Left ventricle myocardium superior (tissue), 1 donor: ENCODE measurements around the gene CDC45. TPM values are rescaled to one million over a fixed set of nuclear protein-coding genes. Genes with fewer than 3 reads are reported as not detected.

Experiments
- ATAC-seq: fragments of 200-7000 bp; cut with Tn5 transposase; one replicate; pipeline ENCODE4 v1.9.1; 2020; ENCODE audit warnings: mild to moderate bottlenecking, moderate library complexity
- DNase-seq: peaks from one replicate; pipeline ENCODE4 v3.0.0-alpha.2; 2020
- intact Hi-C: fragments of 100-400 bp; cut with micrococcal nuclease; formaldehyde crosslinking; loops from one replicate; pipeline ENCODE4 v1.11.0; 2022
- total RNA-seq: library from RNA; stranded (reverse); fragmentation: NEBNext Ultra II Directional; extraction: Animal tissue kit (Norgen Biotek cat#: 25700); gene quantifications from one replicate; pipeline ENCODE4 v1.2.1, GENCODE V29; 2021
- donor health status: DM: no; HTN: yes; CAD: no; lungs with severe emphysema.

CDC45 gene
- total RNA-seq, 1 donor from 2014 or later = 0.67 TPM

DNA sequence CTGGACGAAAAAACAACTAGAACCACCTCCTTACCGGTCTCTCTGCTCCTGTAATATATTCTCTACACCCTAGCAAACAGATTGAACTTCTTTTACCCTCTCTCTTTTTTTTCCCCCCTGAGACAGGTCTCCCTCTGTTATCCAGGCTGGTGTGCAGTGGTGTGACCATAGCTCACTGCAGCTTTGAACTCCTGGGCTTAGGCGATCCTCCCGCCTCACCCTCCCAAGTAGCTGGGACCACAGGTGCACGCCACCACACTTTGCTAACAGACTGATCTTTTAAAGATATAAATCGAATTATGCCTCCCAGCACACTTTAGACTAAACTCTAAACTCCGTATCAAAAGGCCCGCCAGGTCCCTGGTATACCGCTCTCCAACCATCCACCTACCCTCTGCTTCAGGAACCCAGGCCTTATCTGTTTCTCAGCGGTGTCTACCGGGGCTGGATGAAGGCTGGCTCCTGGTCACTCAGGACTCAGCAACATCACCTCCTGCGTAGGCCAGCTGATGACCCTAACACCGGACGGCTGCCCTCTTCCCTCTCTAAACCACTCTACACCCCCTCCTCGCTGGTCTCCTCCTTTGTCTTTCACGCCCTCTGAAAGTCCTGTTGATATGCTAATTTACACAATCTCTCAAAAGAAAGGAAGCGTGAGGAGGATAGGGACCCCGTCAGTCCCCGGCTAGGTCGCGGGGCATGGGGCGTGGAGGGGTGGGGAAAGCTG is 33.0 kb upstream of the CDC45 start:
- DNase-seq = no peak
- peak; percentile 2 for ATAC-seq
- intact Hi-C loops = no loop called here

DNA sequence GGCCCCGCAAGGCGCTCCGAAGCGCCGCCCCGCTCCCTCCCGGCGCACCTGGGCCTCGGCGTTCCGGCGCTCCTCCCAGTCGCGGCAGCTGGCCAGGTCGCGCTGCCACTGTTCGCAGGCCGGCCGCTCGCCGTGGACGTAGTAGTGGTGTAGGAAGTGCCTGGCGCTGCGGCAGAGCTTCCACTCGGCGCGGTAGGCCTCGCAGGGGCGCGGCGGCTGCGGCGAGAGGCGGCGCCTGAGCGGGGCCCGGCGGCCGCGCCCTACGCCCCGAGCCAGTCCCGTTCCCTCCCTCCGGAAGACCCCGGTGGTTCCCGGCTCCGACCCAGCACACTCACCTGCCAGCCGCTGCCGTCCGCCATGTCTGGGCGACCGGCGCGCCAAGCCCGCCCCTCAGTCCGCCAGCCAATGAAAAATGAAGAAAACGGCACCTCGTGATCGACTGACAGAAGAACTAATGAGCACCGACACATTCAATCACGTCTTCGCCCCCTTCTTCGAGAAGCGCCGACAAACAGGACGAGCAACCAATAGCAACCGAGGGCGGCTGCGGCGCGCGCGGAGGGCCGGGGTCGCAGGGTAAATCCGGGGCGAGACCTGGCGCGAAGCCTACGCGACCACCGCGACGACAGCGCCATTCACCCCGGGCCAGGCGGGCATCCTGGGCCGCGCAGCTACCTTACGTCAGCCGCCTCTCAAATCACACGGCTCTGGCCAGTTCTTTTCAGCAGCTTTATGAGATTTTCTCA is 32.2 kb upstream of the CDC45 start, which contains the start of gene C22orf39:
C22orf39 (minus strand) TSS at position 382 of the 746 bp plus-strand sequence; CDS start at position 359, 23 bp downstream.
- intact Hi-C loops = no loop called here
- ATAC-seq (peak; percentile 94), DNase-seq (peak; percentile 89)

DNA sequence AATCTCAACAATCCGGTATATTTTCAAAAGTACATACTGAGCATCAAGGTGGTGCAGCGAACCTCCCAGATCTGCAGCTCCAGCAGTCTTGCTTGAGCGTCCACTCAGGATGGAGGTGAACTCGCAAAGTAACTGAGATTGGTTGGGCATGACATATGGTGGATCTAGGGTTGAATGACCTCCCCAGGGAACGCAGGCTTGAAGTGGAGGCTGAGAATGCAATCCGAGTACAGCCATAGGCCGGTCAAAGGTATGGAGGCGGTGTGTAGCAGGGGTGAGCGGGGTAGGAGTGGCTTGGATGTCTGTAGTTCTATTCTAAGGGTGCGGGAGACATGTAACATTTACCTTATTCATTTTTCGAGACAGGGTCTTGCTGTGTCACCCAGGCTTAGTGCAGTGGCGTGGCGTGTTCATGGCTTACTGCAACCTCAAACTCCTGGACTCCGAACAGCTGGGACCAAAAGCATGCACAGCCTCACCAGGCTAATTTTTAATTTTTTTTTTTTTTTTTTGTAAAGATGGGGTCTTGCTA is 31.6 kb upstream of the CDC45 start:
- intact Hi-C loops = no loop called here
- peak; percentile 54 for ATAC-seq
- no peak for DNase-seq

DNA sequence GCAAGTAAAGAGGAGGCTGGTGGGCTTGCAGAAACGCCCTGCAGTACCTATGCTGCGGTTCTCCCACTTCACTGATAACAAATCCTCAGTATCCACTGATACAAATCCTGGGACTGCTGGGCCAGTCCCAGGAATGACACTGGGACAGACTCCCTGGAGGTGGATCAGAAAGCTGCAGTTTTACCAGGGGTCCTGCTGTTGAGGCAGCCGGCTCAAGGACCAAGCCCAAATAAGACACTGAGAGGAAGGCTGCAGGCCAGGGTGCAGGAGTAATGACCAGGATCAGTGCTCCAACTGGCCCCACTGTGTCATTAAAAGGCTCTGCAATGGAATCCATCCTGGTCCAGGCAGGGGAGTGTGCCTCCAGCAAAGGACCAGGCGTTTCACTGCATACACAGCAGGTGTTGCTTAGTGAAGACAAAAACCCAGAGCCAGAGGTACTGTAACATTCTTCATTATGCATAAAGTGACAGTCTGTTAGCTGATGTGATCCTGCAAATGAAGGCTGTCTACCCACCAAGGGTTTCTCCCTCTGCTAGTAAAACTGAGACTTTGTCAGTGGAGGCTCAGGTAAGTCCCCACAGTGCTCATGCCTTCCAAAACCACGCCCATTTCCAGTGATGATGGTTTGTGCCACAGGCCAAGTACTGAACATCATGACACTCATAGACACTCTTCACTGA is 30.8 kb upstream of the CDC45 start:
- DNase-seq = no peak
- no peak for ATAC-seq
- intact Hi-C loops = no loop called here

DNA sequence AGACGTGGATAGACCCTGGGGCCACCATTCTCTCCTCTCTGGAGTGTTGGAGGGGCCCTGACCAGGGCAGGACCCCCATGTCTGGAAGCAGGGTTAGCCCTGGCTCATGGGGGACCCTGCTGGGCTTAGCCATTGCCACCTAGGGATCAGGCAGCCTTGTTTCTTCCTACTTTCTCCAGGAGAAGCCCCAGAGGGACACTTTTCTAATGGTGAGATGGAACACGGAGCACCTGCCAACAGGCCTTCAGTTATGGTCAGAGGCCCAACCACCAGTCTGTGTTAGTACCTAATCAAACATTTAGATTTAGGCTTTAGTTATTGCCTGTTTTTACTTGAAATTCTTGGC is 30.3 kb upstream of the CDC45 start:
- ATAC-seq = no peak
- intact Hi-C loops = no loop called here
- no peak for DNase-seq

DNA sequence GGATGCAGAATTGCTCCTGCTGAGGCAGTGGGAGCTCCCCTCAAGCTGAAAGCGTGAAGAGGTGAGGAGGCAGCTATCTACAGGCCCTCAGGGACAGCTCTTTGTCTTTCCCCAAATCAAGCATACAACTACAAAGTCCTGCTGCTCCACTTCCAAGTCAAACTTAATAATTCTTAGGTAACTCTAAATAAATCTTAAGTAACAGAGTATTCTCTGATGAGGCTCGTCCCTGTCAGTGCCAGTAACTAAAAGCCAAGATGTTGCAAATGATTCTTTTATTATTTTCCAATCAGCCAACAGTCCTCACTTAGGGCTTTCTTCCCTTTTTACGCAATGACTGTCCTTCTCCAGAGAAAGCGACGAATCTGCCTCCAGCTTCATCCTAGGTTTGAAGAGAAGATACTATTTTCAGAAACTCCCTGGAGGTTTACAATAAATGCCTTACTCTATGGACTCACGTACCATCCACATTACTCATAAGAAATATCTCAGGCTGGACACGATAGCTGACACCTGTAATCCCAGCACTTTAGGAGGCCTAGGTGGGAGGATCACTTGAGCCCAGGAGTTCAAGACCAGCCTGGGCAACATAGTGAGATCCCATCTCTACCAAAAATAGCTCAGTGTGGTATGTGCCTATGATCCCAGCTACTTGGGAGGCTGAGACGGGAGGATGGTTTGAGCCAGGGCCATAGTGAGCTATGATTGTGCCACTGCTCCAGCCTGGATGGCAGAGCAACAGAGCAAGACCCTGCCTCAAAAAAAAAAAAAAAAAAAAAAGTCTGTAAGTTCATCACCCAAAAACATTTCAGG is 29.2 kb upstream of the CDC45 start:
- DNase-seq (no peak), ATAC-seq (no peak)
- intact Hi-C loops = no loop called here

DNA sequence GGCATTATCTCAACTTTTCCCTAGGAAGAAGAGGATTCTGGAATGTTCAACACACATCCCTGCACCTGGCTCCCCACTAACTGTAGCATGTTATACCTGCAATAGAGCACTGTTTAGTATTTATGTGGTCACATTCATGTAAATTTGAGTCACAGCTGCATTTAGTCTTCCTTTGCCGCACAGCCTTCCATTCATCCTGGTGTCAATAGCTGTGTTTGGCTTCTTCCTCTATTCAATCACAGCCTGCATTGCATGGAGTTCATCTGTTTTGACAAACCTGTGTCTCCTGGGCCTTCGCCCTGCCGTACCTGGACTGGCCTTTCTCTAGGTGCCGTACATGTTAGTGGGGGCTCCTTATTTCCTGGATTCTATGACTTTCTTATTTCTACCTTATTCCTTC is 28.1 kb upstream of the CDC45 start:
- ATAC-seq (no peak), DNase-seq (no peak)
- intact Hi-C loops = no loop called here

DNA sequence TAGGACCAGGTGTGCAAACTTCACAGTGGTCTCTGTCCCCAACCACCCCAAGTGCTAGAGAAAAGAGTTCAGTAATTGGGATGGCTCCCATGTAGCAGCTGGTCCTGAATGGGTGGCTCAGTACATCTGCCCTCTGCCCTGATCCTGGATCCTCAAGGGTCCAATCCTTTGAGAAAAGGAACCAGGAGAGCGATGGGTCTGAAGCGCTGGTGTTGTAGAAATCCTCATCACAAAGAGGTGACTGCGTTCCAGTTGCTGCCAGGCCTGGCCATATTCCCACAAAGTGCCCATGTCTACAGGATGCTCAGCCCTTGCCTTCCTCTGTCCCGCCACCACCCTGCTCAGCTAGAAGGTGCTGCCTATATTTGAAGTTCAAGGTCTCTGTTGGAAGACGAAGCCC is 26.0 kb upstream of the CDC45 start:
- intact Hi-C loops = no loop called here
- ATAC-seq (no peak), DNase-seq (no peak)

DNA sequence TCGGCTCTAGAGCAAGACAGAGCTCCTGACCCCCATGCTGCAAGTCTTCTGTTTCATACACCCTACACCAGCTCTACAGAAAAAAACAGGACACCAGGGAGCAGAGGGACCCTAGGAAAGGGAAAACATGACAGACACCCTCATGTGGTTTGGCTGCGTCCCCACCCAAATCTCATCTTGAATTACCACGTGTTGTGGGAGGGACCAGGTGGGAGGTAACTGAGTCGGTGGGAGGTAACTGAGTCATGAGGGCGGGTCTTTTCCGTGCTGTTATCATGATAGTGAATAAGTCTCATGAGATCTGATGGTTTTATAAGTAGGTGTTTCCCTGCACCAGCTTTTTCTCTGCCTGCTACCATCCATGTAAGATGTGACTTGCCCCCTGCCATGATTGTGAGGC is 25.6 kb upstream of the CDC45 start:
- no peak for ATAC-seq
- DNase-seq = no peak
- intact Hi-C loops = no loop called here

DNA sequence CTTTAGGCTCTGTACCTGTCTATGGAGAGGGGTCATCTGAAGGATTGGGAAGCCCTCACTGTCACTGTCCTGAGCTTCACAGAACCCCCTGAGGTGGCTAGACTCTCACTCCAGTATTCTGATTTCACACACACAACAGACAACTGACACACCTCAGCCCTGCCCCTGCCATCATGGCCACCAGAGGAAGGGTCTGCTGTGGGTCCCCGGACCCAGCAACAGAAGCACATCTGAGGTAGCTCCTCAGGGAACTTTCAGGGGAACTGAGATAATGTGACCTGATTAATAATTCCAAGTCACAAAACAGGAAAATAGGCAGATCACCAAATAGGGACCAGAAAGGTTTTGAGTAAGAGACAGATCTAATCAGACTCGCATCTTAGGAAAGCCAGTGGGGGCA is 24.7 kb upstream of the CDC45 start:
- intact Hi-C loops = no loop called here
- ATAC-seq = no peak
- no peak for DNase-seq

DNA sequence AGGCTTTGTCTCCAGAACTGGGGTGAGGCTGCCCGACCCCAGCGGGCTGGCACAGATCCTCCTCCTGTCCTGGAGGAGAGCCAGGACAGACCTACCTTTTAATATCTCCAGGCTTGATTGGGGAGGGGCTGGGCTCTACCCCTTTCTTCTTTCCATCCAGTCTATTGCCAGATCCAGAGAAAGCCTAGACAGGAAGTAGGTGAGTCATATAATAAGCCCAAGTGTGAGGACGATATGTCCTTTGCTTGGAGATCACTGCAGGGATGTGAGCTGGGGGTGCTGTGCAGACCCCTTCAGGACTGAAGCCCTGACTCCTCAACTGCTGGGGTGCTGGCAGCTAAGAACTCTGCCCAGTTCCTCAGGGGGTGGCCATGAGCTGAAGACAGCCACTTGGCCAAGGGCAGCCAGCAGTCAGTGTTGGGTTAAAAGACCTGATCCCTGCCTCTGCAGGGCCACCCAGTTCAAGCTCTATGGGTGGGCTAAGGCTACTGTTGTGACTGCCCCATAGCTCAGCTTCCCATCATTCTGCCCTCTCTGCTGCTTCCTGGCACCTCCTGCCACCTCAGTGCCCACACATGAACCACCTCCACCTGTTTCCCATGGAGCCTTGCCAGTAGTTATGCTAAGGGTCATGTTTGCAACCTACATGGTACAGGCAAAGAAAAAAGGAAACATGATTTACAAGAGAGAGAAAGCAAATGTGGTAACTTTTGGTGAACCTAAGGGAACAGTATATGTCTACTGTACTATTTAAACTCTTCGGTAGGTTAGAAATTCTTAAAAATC is 23.9 kb upstream of the CDC45 start:
- DNase-seq = no peak
- intact Hi-C loops = no loop called here
- no peak for ATAC-seq

DNA sequence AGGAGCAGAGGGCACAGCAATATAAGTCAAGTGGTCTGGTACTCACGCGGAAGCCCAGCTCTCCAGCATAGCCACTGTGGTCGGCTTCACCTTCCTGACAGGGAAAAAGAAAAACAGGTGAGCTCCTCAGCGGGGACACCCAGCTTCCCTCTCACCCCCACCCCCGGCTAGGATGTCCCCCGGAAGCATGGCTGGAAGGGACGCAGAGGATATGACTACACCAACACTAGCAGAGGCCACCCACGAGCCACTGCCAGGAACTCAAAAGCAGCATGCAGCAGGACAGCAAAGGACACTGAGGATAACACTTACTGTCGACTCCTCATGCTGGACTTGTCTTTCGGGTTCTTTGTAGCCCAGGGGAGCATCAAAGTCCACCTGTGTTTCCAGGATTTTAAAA is 23.2 kb upstream of the CDC45 start:
- ATAC-seq (no peak), DNase-seq (no peak)
- intact Hi-C loops = no loop called here

DNA sequence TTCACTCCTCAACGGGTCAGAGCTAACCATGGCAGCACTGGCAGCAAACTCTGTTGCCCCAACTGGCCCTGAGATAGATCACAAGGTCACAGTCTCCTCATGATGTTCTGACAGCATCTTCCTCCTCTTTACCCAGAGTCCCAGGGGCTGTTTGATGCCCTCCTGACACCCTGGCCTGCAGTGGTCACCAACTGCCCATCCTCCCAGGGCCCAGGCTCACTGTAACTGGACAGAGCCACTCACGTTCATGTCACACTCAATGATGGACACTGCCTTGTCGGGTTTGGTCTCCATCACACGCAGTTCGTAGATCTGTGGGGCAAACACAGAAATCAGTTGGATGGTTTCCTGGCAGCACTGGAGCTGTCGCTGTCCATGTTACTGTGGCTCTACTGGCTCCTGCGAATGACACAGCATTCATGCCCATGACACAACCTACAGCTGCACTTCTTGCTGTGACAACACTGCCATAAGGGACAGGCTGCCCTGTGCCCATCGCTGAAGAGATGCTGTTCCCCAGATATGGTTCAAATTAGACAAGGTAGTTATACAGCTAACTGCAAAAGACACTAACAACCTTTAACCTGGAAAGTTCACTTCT is 21.8 kb upstream of the CDC45 start:
- DNase-seq = no peak
- no peak for ATAC-seq
- intact Hi-C loops = no loop called here

DNA sequence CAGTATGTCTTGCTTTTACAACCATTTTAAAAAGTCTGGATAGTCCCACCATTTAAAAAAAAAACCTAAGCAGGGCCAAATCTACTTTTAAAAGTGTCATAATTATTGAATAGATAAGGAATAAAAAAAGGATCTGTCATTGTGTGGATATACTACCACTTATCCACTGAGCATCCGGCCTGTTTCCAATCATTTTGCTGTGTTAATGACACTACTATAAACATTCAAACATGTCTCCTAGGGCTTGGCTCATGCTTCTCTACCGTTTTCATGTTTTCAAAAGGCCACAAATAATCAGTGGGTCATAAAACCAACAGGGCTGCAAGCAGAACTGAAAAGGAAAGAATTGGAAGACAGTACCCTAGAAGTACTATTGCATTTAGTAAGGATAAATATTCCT is 19.7 kb upstream of the CDC45 start:
- intact Hi-C loops = no loop called here
- ATAC-seq = no peak

DNA sequence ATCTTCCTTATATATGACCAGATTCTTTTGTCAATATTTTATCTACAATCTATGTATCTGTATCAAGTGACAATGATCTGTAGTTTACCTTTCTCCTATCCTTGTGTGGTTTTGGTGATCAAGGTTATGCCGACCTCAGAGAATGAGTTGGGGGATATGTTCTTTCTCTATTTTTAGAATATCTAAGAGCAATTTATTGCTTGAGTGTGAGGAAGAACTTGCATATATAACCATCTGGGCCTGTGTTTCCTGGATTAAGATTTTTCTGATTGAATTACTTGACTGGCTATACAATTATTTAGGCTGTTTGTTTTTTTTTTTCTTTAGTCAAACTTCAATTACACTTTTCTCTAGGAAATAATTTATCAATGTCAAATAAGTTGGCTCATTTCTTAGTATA is 18.2 kb upstream of the CDC45 start:
- DNase-seq (no peak), ATAC-seq (no peak)
- intact Hi-C loops = no loop called here

More for the DNA sequence above, 19.7 kb upstream of the CDC45 start:
- no peak for DNase-seq

DNA sequence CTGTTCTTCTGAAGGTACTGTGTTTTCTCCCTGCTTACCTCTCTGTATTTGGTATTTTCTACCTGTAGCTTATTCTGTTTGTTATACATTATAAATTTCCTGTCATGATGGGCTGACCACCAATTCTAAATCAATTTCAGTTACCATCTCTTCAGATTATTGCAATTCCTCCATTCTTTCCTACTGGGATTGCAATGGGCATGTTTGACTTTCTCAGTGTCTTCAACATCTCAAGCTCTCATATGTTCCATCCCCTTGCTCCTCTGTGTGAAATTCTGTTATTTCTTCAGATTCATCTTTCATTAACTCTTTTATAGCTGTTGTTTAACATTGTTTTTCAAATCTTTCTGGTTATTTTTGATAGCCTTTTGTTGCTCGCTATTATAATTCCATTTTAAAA is 16.7 kb upstream of the CDC45 start:
- intact Hi-C loops = no loop called here
- no peak for ATAC-seq
- no peak for DNase-seq

DNA sequence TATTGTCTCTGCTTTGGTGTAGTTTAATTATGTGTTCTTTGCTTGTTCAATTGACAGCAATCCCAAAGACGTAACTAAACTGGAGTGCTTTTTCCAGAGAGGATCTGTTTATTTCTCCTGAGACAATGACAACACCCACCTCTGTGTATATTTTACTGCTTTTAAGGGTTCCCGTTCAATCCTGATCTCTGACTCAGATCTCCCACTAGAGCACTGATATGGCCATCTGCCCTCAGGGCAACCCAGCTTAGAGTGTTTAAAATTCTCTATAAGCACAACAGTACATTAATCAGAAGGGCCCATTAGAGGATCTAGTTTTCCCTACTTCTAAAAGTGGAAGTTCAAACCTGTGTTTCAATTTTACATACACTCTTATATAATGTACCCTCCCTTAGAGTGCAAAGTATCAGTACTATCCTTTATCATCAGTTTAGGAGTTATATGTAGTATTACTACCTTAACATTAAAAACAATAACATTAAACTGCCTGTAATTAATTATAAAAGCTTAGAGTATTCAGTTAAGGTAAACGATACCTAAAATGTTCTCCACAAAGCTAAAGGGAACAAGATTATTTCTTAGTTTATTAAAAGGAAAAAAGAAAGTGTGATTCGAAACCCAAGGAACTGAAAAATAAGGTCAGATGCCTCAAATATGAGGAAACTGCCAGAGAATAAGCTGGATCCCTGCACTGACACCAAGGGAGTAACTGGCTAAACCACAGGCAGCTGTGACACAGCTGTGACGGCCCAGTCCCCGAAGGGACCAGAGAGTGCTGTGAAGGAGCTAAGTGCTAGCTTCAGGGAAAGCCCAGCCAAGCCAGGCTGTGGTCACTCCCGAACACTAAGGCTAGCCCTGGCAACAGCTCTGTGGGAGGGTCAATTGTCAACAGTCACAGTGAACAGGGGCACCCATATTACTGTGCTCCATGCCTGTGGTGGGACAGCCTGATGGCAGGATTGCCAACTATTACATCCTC is 15.9 kb upstream of the CDC45 start:
- DNase-seq = peak; percentile 67
- ATAC-seq = peak; percentile 93
- intact Hi-C loops = no loop called here
